Vagina (tissue), 2 donors: ENCODE data around the gene TNIP1. TPM values are rescaled to one million over a fixed set of nuclear protein-coding genes. Genes with fewer than 3 reads are reported as not detected.
A peak's percentile ranks its signal among the peaks of the same experiment; 100 is the strongest.

Experiments
- DNase-seq, 2 donors: peaks; one replicate each; pipeline ENCODE4 v3.0.0-alpha.2; 2017; ENCODE audit errors: extremely low spot score in 2 of 2
- H3K27ac ChIP-seq: fragments of 200-600 bp; sonication (generic); one replicate; pipeline ENCODE4 v1.5.1; 2019
- H3K27me3 ChIP-seq: fragments of 200-600 bp; sonication (generic); one replicate; pipeline ENCODE4 v1.5.1; 2019
- H3K36me3 ChIP-seq, 2 donors: fragments of 200-600 bp; sonication (generic); one replicate each; pipeline ENCODE4 v1.5.1; 2017 to 2019
- H3K4me1 ChIP-seq: fragments of 200-600 bp; sonication (generic); one replicate; pipeline ENCODE4 v1.5.1; 2019
- H3K4me3 ChIP-seq, 2 donors: fragments of 200-600 bp; sonication (generic); 1 replicate in 1 of 2; 2 replicates in 1 of 2; pipeline ENCODE4 v1.5.1; 2016 to 2019
- H3K9me3 ChIP-seq: fragments of 200-600 bp; sonication (generic); one replicate; pipeline ENCODE4 v1.5.1; 2019
- CTCF ChIP-seq, 3 experiments: fragments of 450-650 bp in 2 of 3; fragments of 200-600 bp in 1 of 3; sonication (generic) in 1 of 3; IDR thresholded peaks; one replicate each; pipeline ENCODE4 v1.5.1; 2017 to 2019; ENCODE audit warnings: antibody characterized with exemption in 3 of 3, mild to moderate bottlenecking in 2 of 3, moderate library complexity in 2 of 3
- POLR2A ChIP-seq, 2 donors: fragments of 450-650 bp; IDR thresholded peaks; one replicate each; pipeline ENCODE4 v1.6.1; 2017; ENCODE audit warnings: antibody characterized with exemption in 2 of 2, mild to moderate bottlenecking in 2 of 2, moderate library complexity in 2 of 2
- POLR2AphosphoS5 ChIP-seq, 2 donors: sonication (generic); formaldehyde crosslinking; IDR thresholded peaks; one replicate each; pipeline ENCODE4 v1.9.0; 2017; ENCODE audit warnings: antibody characterized with exemption in 2 of 2, mild to moderate bottlenecking in 2 of 2, low read depth in 1 of 2; ENCODE audit not compliant: insufficient read depth in 1 of 2
- intact Hi-C: fragments of 100-400 bp; cut with DNase I; formaldehyde crosslinking; loops from one replicate; pipeline ENCODE4 v1.15.1; 2023
- total RNA-seq: library from RNA; depleted of rRNA; stranded (reverse); fragments of >200 nt; gene quantifications from one replicate; pipeline ENCODE4 v1.2.3, GENCODE V29; 2016

Gene TNIP1
- total RNA-seq, 1 donor from 2014 or later: 92.6 TPM

GRCh38 chr5:151033217-151033934 is 47.5 kb downstream of the TNIP1 start:
- peak overlapping the region; percentile 4 for H3K27ac ChIP-seq

GRCh38 chr5:151031554-151031953 is 49.3 kb downstream of the TNIP1 start:
- no peaks in the 10 kb centered on the region for H3K27me3 ChIP-seq
- no peak overlapping the region for H3K4me3 ChIP-seq
- peak overlapping the region; percentile 94 for H3K27ac ChIP-seq
- intact Hi-C loops: no loop called here
- no peak for TF ChIP-seq POLR2AphosphoS5 (IDR thresholded peaks at IDR 0.05; ENCODE audit: insufficient read depth in 1 of 2, low read depth in 1 of 2)
- no peak for TF ChIP-seq CTCF (IDR thresholded peaks at IDR 0.05)
- no peak for TF ChIP-seq POLR2A (IDR thresholded peaks at IDR 0.05)
- peaks cover 37% of the 10 kb centered on the region for H3K4me1 ChIP-seq
- peaks cover 0 to 78% of the 10 kb centered on the region in 2 donors for H3K36me3 ChIP-seq
- H3K9me3 ChIP-seq: no peaks in the 10 kb centered on the region
- no peak for DNase-seq

More at GRCh38 chr5:151033217-151033934, 47.5 kb downstream of the TNIP1 start:
- Histone ChIP-seq H3K9me3 (no peaks in the 10 kb centered on the region), H3K27me3 (no peaks in the 10 kb centered on the region), H3K4me3 (no peak overlapping the region), H3K36me3 (peaks cover 0 to 70% of the 10 kb centered on the region in 2 donors), H3K4me1 (peaks cover 35% of the 10 kb centered on the region)
- intact Hi-C loops: no loop called here
- TF ChIP-seq POLR2A (IDR thresholded peaks at IDR 0.05) (no peak), CTCF (IDR thresholded peaks at IDR 0.05) (no peak), POLR2AphosphoS5 (IDR thresholded peaks at IDR 0.05; ENCODE audit: insufficient read depth in 1 of 2, low read depth in 1 of 2) (no peak)
- DNase-seq: no peak

GRCh38 chr5:151030379-151030778 is 50.5 kb downstream of the TNIP1 start:
- Histone ChIP-seq H3K4me3 (no peak overlapping the region), H3K9me3 (no peaks in the 10 kb centered on the region), H3K36me3 (peaks cover 0 to 66% of the 10 kb centered on the region in 2 donors), H3K27me3 (no peaks in the 10 kb centered on the region), H3K4me1 (peaks cover 49% of the 10 kb centered on the region), H3K27ac (peak overlapping the region; percentile 94)
- DNase-seq: no peak
- intact Hi-C loops: no loop called here
- TF ChIP-seq CTCF (IDR thresholded peaks at IDR 0.05) (no peak), POLR2AphosphoS5 (IDR thresholded peaks at IDR 0.05; ENCODE audit: insufficient read depth in 1 of 2, low read depth in 1 of 2) (peak in 1 of 2 donors; percentile 29)

- no peak for TF ChIP-seq CTCF (IDR thresholded peaks at IDR 0.05)
- TF ChIP-seq POLR2A (IDR thresholded peaks at IDR 0.05): no peak
- TF ChIP-seq POLR2AphosphoS5 (IDR thresholded peaks at IDR 0.05; ENCODE audit: insufficient read depth in 1 of 2, low read depth in 1 of 2): no peak
- Histone ChIP-seq H3K9me3 (no peaks in the 10 kb centered on the region), H3K36me3 (peaks cover 0 to 62% of the 10 kb centered on the region in 2 donors), H3K4me3 (no peak overlapping the region), H3K4me1 (peaks cover 53% of the 10 kb centered on the region), H3K27me3 (no peaks in the 10 kb centered on the region), H3K27ac (peak overlapping the region; percentile 94)
- DNase-seq: no peak
- intact Hi-C loops: no loop called here
Observed at GRCh38 chr5:151030056-151030336, 50.8 kb downstream of the TNIP1 start.
